Spleen (tissue), 11 donors: ENCODE measurements around the gene ADAMTS19. TPM values are rescaled to one million over a fixed set of nuclear protein-coding genes. Genes with fewer than 3 reads are reported as not detected.
"Not testable (repeated sequence)": the region's sequence is repeated elsewhere in the genome, so short reads cannot be mapped to it uniquely, and the experiment has no call there.

Experiments
- DNase-seq: peaks from one replicate; pipeline ENCODE4 v3.0.0-alpha.2; 2020
- H3K27ac ChIP-seq, 8 donors: fragments of 200-600 bp; sonication (generic) in 7 of 8; 1 replicate in 4 of 8; 2 replicates in 4 of 8; pipeline versions ENCODE4 v1.5.0 to v1.8.0; 2016 to 2021; ENCODE audit warnings: inconsistent platforms in 4 of 8, mild to moderate bottlenecking in 4 of 8, moderate library complexity in 1 of 8
- H3K27me3 ChIP-seq, 7 donors: fragments of 200-600 bp; sonication (generic) in 6 of 7; replicated peaks in 1 of 7; 1 replicate in 4 of 7; 2 replicates in 3 of 7; pipeline versions ENCODE4 v1.5.0 to v1.8.0; 2016 to 2021; ENCODE audit warnings: inconsistent platforms in 3 of 7, mild to moderate bottlenecking in 1 of 7
- H3K36me3 ChIP-seq, 6 donors: fragments of 200-600 bp; sonication (generic) in 5 of 6; 1 replicate in 4 of 6; 2 replicates in 2 of 6; pipeline versions ENCODE4 v1.5.0 to v1.8.0; 2016 to 2021; ENCODE audit warnings: inconsistent platforms in 2 of 6
- H3K4me1 ChIP-seq, 6 donors: fragments of 200-600 bp; sonication (generic) in 5 of 6; 1 replicate in 3 of 6; 2 replicates in 3 of 6; pipeline versions ENCODE4 v1.5.0 to v1.8.0; 2016 to 2021; ENCODE audit warnings: inconsistent platforms in 3 of 6
- H3K4me3 ChIP-seq, 8 donors: fragments of 200-600 bp; sonication (generic) in 7 of 8; 1 replicate in 4 of 8; 2 replicates in 4 of 8; pipeline versions ENCODE4 v1.5.0 to v1.8.0; 2016 to 2021; ENCODE audit warnings: inconsistent platforms in 4 of 8, mild to moderate bottlenecking in 4 of 8, moderate library complexity in 2 of 8
- H3K9me3 ChIP-seq, 8 donors: fragments of 200-600 bp; sonication (generic) in 7 of 8; 1 replicate in 4 of 8; 2 replicates in 4 of 8; pipeline versions ENCODE4 v1.5.0 to v1.8.0; 2016 to 2021; ENCODE audit warnings: inconsistent platforms in 4 of 8
- CTCF ChIP-seq, 11 experiments: fragments of 200-600 bp in 7 of 11; fragments of 450-650 bp in 4 of 11; sonication (generic) in 4 of 11; IDR thresholded peaks in 8 of 11; conservative IDR thresholded peaks in 3 of 11; 1 replicate in 7 of 11; 2 replicates in 4 of 11; pipeline versions ENCODE4 v1.4.0 to v1.8.0; 2016 to 2021; ENCODE audit warnings: antibody characterized with exemption in 11 of 11, inconsistent platforms in 4 of 11, mild to moderate bottlenecking in 1 of 11
- POLR2A ChIP-seq, 3 donors: fragments of 450-650 bp; IDR thresholded peaks; one replicate each; pipeline ENCODE4 v1.5.1; 2017; ENCODE audit warnings: antibody characterized with exemption in 3 of 3, mild to moderate bottlenecking in 1 of 3
- POLR2AphosphoS5 ChIP-seq, 3 donors: sonication (generic); formaldehyde crosslinking; IDR thresholded peaks; one replicate each; pipeline ENCODE4 v1.5.1; 2017; ENCODE audit warnings: antibody characterized with exemption in 3 of 3
- WGBS, 5 donors: extraction: QIAGEN DNeasy Blood & Tissue Kit in 3 of 5; methylation state at CpG; one replicate each; pipeline versions ENCODE4 v1.1.5 to v1.1.7; 2013 to 2018; 5-methylcytosine and 5-hydroxymethylcytosine counted together
- intact Hi-C: fragments of 100-400 bp; cut with DNase I; formaldehyde crosslinking; loops from one replicate; pipeline ENCODE4 v1.15.0; 2023; ENCODE audit warnings: low total_unique reads
- polyA plus RNA-seq, 3 donors: library from polyadenylated mRNA; stranded (reverse); fragments of 200-250 nt; gene quantifications; one replicate each; pipeline ENCODE4 v1.2.1, GENCODE V29; 2013
- total RNA-seq, 7 donors: library from RNA; depleted of rRNA in 3 of 7; stranded (reverse); fragments of >200 nt in 3 of 7; fragmentation: NEBNext Ultra II Directional in 4 of 7; extraction: Animal tissue kit (Norgen Biotek cat#: 25700) in 4 of 7; gene quantifications; one replicate each; pipeline versions ENCODE4 v1.1.0 to v1.2.1, GENCODE V29; 2016 to 2021
- donor health status: healthy with polysubstance abuse.
- donor health status: DM: no; HTN: no; CAD: no; lungs with moderate emphysema.
- donor health status: DM: no; HTN: no; CAD: no.
- donor health status: Bipolar disorder and iron deficiency.
- donor health status: healthy.
- donor health status: DM: no; HTN: no; CAD: no.
- donor health status: DM: yes; HTN: yes; CAD: no.

Gene ADAMTS19
- total and polyA plus RNA-seq, 10 donors = 0.02 TPM; not detected in 9

- Histone ChIP-seq H3K9me3 (no peaks in the 10 kb centered on the region), H3K4me3 (no peak overlapping the region), H3K27me3 (no peaks in the 10 kb centered on the region), H3K36me3 (no peaks in the 10 kb centered on the region), H3K27ac (no peak overlapping the region), H3K4me1 (no peaks in the 10 kb centered on the region)
- DNase-seq = no peak
- WGBS, 5 donors = 14 to 28% (median 15%) methylated on average over 1 of the region's 1 CpG
- no peak for TF ChIP-seq CTCF (IDR thresholded peaks at IDR 0.05 in 8 of 11, conservative IDR thresholded peaks at IDR 0.05 in 3 of 11)
- intact Hi-C loops = no loop called here
Measured at GRCh38 chr5:129622531-129622930, 162.4 kb downstream of the ADAMTS19 start.

- no peak for TF ChIP-seq POLR2A (IDR thresholded peaks at IDR 0.05)
- no peak for TF ChIP-seq CTCF (IDR thresholded peaks at IDR 0.05 in 8 of 11, conservative IDR thresholded peaks at IDR 0.05 in 3 of 11)
- no peak for TF ChIP-seq POLR2AphosphoS5 (IDR thresholded peaks at IDR 0.05)
- Histone ChIP-seq H3K36me3 (no peaks in the 10 kb centered on the region), H3K9me3 (peaks cover 0 to 21% (median 13%) of the 10 kb centered on the region in 8 donors), H3K4me1 (no peaks in the 10 kb centered on the region), H3K27ac (no peak overlapping the region), H3K27me3 (no peaks in the 10 kb centered on the region), H3K4me3 (no peak overlapping the region)
- WGBS, 5 donors = 6 to 13% (median 8%) methylated on average over 1 of the region's 1 CpG
- DNase-seq = no peak
- intact Hi-C loops = no loop called here
Measured at GRCh38 chr5:129629575-129629974, 169.5 kb downstream of the ADAMTS19 start.

- H3K9me3 ChIP-seq = peaks cover 0 to 24% (median 13%) of the 10 kb centered on the region in 8 donors
- no peak overlapping the region for H3K4me3 ChIP-seq
- intact Hi-C loops = no loop called here
Measured at GRCh38 chr5:129630101-129630500, 170.0 kb downstream of the ADAMTS19 start.

GRCh38 chr5:129631961-129632360, 171.9 kb downstream of the ADAMTS19 start:
- no peak for DNase-seq
- intact Hi-C loops = no loop called here
- H3K27me3 ChIP-seq = no peaks in the 10 kb centered on the region
- no peaks in the 10 kb centered on the region for H3K4me1 ChIP-seq
- peaks cover 0 to 32% (median 16%) of the 10 kb centered on the region in 8 donors for H3K9me3 ChIP-seq
- H3K4me3 ChIP-seq = no peak overlapping the region
- no peak for TF ChIP-seq POLR2AphosphoS5 (IDR thresholded peaks at IDR 0.05)
- no peak for TF ChIP-seq CTCF (IDR thresholded peaks at IDR 0.05 in 8 of 11, conservative IDR thresholded peaks at IDR 0.05 in 3 of 11)
- TF ChIP-seq POLR2A (IDR thresholded peaks at IDR 0.05) = no peak
- no peaks in the 10 kb centered on the region for H3K36me3 ChIP-seq
- no peak overlapping the region for H3K27ac ChIP-seq

More at GRCh38 chr5:129630101-129630500, 170.0 kb downstream of the ADAMTS19 start:
- Histone ChIP-seq H3K27ac (no peak overlapping the region), H3K27me3 (no peaks in the 10 kb centered on the region), H3K4me1 (no peaks in the 10 kb centered on the region), H3K36me3 (no peaks in the 10 kb centered on the region)
- DNase-seq = no peak
- TF ChIP-seq POLR2AphosphoS5 (IDR thresholded peaks at IDR 0.05) (no peak), CTCF (IDR thresholded peaks at IDR 0.05 in 8 of 11, conservative IDR thresholded peaks at IDR 0.05 in 3 of 11) (no peak), POLR2A (IDR thresholded peaks at IDR 0.05) (no peak)
- 77 to 87% (median 85%) methylated on average over 2 of the region's 2 CpGs for WGBS, 5 donors

- H3K27me3 ChIP-seq, H3K4me3 ChIP-seq, DNase-seq, H3K36me3 ChIP-seq, H3K27ac ChIP-seq, H3K4me1 ChIP-seq, intact Hi-C loops: not testable (repeated sequence)
- WGBS, 5 donors = 90 to 97% (median 91%) methylated on average over 11 of the region's 11 CpGs
- peaks cover 0 to 32% (median 15%) of the 10 kb centered on the region in 8 donors for H3K9me3 ChIP-seq
Measured at GRCh38 chr5:129637501-129637900, 177.4 kb downstream of the ADAMTS19 start.
